ENCODE data around the gene RPP14. TPM values are rescaled to one million over a fixed set of nuclear protein-coding genes. Genes with fewer than 3 reads are reported as not detected.

RPP14 gene
- total RNA-seq, 1 experiment from 2014 or later = 13.2 TPM

GRCh38 chr3:58340594-58341244, 34.7 kb downstream of the RPP14 start:
- POLR2A ChIA-PET (ENCODE audit: unreplicated experiment) = no interaction called here
- intact Hi-C loops (cut with micrococcal nuclease; ENCODE audit: unreplicated experiment) = no loop called here

GRCh38 chr3:58341376-58341775, 35.3 kb downstream of the RPP14 start:
- ChIA-PET CTCF (no interaction called here), POLR2A (ENCODE audit: unreplicated experiment) (no interaction called here)
- Histone ChIP-seq H3K27me3 (ENCODE audit: insufficient read depth, low read depth) (no peaks in the 10 kb centered on the region), H2AFZ (no peak overlapping the region), H3K36me3 (ENCODE audit: low read depth) (no peaks in the 10 kb centered on the region), H3K4me1 (replicated peaks; ENCODE audit: insufficient read depth) (peaks cover 2% of the 10 kb centered on the region), H3K27ac (no peak overlapping the region), H3K4me2 (no peak overlapping the region), H3K4me3 (no peak overlapping the region), H3F3A (ENCODE audit: insufficient read depth, low read depth) (no peaks in the 10 kb centered on the region; the same call in 1 of the 2 replicates), H3K9me3 (ENCODE audit: insufficient read depth, low read depth) (no peaks in the 10 kb centered on the region), H3K9me2 (ENCODE audit: insufficient read depth) (no peaks in the 10 kb centered on the region; the same call in 1 of the 2 replicates), H3K79me2 (ENCODE audit: low read depth) (0 out of 2 replicates have a peak, but pooled peaks cover under 1% of the 10 kb centered on the region), H4K20me1 (ENCODE audit: insufficient read depth) (no peaks in the 10 kb centered on the region)
- TF ChIP-seq EZH2 (IDR thresholded peaks at IDR 0.05; ENCODE audit: low read depth) (no peak), CTCF (conservative IDR thresholded peaks at IDR 0.05) (no peak)
- DNase-seq = no peak
- BruUV-seq (replicated peaks) = no TSS peak
- intact Hi-C loops (cut with micrococcal nuclease; ENCODE audit: unreplicated experiment) = no loop called here

More at GRCh38 chr3:58340594-58341244, 34.7 kb downstream of the RPP14 start:
- Histone ChIP-seq H3F3A (ENCODE audit: insufficient read depth, low read depth) (peaks cover under 1% of the 10 kb centered on the region; the same call in 1 of the 2 replicates), H3K4me1 (replicated peaks; ENCODE audit: insufficient read depth) (peaks cover 9% of the 10 kb centered on the region), H4K20me1 (ENCODE audit: insufficient read depth) (no peaks in the 10 kb centered on the region), H2AFZ (no peak overlapping the region), H3K27me3 (ENCODE audit: insufficient read depth, low read depth) (no peaks in the 10 kb centered on the region), H3K9me3 (ENCODE audit: insufficient read depth, low read depth) (no peaks in the 10 kb centered on the region), H3K36me3 (ENCODE audit: low read depth) (no peaks in the 10 kb centered on the region), H3K4me3 (no peak overlapping the region), H3K27ac (no peak overlapping the region), H3K4me2 (no peak overlapping the region), H3K9me2 (ENCODE audit: insufficient read depth) (no peaks in the 10 kb centered on the region; the same call in 1 of the 2 replicates), H3K79me2 (ENCODE audit: low read depth) (0 out of 2 replicates have a peak, but pooled peaks cover 4% of the 10 kb centered on the region)
- BruUV-seq (replicated peaks) = no TSS peak
- CTCF ChIA-PET = no interaction called here
- TF ChIP-seq CTCF (conservative IDR thresholded peaks at IDR 0.05) (no peak), EZH2 (IDR thresholded peaks at IDR 0.05; ENCODE audit: low read depth) (no peak)
- no peak for DNase-seq

- no peaks in the 10 kb centered on the region for H3K36me3 ChIP-seq (ENCODE audit: low read depth)
- no peak overlapping the region for H3K4me3 ChIP-seq
- DNase-seq = no peak
- CTCF ChIA-PET = interaction anchor here (0.6 kb wide), 2 partner anchors 16 to 211 kb away, joined by 8 to 13 read pairs; no protein-coding TSS in a partner anchor
- TF ChIP-seq CTCF (conservative IDR thresholded peaks at IDR 0.05) = no peak
- TF ChIP-seq EZH2 (IDR thresholded peaks at IDR 0.05; ENCODE audit: low read depth) = no peak
- H3K79me2 ChIP-seq (ENCODE audit: low read depth) = no peaks in the 10 kb centered on the region
- no peak overlapping the region for H3K4me2 ChIP-seq
- no peak overlapping the region for H2AFZ ChIP-seq
- no peaks in the 10 kb centered on the region for H3K4me1 ChIP-seq (replicated peaks; ENCODE audit: insufficient read depth)
- H4K20me1 ChIP-seq (ENCODE audit: insufficient read depth) = no peaks in the 10 kb centered on the region
- no TSS peak for BruUV-seq (replicated peaks)
- intact Hi-C loops (cut with micrococcal nuclease; ENCODE audit: unreplicated experiment) = no loop called here
- peaks cover 5% of the 10 kb centered on the region; the same call in 1 of the 2 replicates for H3F3A ChIP-seq (ENCODE audit: insufficient read depth, low read depth)
- no peak overlapping the region for H3K27ac ChIP-seq
- H3K9me2 ChIP-seq (ENCODE audit: insufficient read depth) = no peaks in the 10 kb centered on the region
- POLR2A ChIA-PET (ENCODE audit: unreplicated experiment) = no interaction called here
- H3K9me3 ChIP-seq (ENCODE audit: insufficient read depth, low read depth) = no peaks in the 10 kb centered on the region; the same call in 1 of the 2 replicates
- H3K27me3 ChIP-seq (ENCODE audit: insufficient read depth, low read depth) = no peaks in the 10 kb centered on the region
Measured at GRCh38 chr3:58342676-58343075, 36.6 kb downstream of the RPP14 start.

All from PC-9 (cell line).